Measurements from ENCODE around the gene MACROD2. TPM values are rescaled to one million over a fixed set of nuclear protein-coding genes. Genes with fewer than 3 reads are reported as not detected.

The MACROD2 gene
- total RNA-seq, 1 experiment from 2014 or later, result 3.1 TPM

DNA sequence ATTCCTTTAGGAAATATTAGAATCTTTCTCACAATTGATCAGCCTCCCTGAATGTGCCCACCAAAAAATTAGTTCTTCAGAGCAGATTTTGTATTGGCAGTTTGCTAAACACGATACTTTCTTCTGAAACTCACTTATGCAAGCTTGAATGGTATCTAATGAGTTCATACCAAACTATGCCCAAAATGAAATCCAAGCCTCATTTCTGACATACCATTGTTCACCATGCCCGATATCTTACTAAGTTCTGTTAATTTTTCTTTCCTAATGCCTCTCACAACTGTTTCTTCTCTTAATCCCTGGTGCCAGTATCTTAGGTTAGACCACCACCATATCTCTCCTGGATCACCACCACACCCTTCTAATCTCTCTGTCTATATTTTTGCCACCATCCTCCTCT is 1822.0 kb downstream of the MACROD2 start:
- ChIA-PET CTCF (interaction anchor here (0.5 to 0.8 kb wide), 3 partner anchors 12 to 656 kb away, joined by 3 read pairs; no protein-coding TSS in a partner anchor), POLR2A (no interaction called here)
- Mint-ChIP-seq H3K4me3 (ENCODE audit: unreplicated experiment) (no peak overlapping the region), H3K4me1 (ENCODE audit: insufficient read depth, unreplicated experiment) (peaks cover 27% of the 10 kb centered on the region), H3K27me3 (ENCODE audit: insufficient read depth, unreplicated experiment) (no peaks in the 10 kb centered on the region), H3K9me3 (ENCODE audit: unreplicated experiment) (no peaks in the 10 kb centered on the region), H3K27ac (ENCODE audit: low read depth, unreplicated experiment) (no peak overlapping the region), H3K36me3 (ENCODE audit: insufficient read depth, unreplicated experiment) (no peaks in the 10 kb centered on the region)
- no TSS peak for BruUV-seq (replicated peaks)
- no peak for DNase-seq (ENCODE audit: unreplicated experiment)
- intact Hi-C loops (cut with micrococcal nuclease), result no loop called here
- TF ChIP-seq, protein P1, sequence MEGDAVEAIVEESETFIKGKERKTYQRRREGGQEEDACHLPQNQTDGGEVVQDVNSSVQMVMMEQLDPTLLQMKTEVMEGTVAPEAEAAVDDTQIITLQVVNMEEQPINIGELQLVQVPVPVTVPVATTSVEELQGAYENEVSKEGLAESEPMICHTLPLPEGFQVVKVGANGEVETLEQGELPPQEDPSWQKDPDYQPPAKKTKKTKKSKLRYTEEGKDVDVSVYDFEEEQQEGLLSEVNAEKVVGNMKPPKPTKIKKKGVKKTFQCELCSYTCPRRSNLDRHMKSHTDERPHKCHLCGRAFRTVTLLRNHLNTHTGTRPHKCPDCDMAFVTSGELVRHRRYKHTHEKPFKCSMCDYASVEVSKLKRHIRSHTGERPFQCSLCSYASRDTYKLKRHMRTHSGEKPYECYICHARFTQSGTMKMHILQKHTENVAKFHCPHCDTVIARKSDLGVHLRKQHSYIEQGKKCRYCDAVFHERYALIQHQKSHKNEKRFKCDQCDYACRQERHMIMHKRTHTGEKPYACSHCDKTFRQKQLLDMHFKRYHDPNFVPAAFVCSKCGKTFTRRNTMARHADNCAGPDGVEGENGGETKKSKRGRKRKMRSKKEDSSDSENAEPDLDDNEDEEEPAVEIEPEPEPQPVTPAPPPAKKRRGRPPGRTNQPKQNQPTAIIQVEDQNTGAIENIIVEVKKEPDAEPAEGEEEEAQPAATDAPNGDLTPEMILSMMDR (IDR thresholded peaks at IDR 0.05; ENCODE audit: unreplicated experiment), result no peak

DNA sequence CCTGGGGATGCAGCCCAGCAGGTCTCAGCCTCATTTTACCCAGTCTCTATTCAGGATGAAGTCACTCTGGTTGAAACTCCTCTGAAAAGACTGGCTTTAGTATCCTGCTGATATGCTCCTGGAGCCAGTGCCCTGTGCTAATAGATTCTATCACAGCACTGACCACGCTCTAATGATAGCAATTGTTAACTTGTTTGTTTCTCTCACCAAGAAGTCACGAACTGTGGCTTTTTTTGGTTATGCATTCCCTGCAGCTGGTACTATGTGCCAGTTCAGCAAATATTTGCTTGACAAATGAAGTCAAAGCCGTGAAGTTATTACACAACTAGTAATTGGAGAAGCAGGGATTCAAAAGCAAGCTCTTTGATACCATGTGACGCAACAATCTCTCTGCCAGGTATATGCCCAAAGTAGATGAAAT is 1823.3 kb downstream of the MACROD2 start:
- DNase-seq (ENCODE audit: unreplicated experiment), result peak; percentile 65
- intact Hi-C loops (cut with micrococcal nuclease), result no loop called here
- Mint-ChIP-seq H3K4me1 (ENCODE audit: insufficient read depth, unreplicated experiment) (peaks cover 27% of the 10 kb centered on the region), H3K36me3 (ENCODE audit: insufficient read depth, unreplicated experiment) (no peaks in the 10 kb centered on the region), H3K9me3 (ENCODE audit: unreplicated experiment) (no peaks in the 10 kb centered on the region), H3K27ac (ENCODE audit: low read depth, unreplicated experiment) (no peak overlapping the region), H3K27me3 (ENCODE audit: insufficient read depth, unreplicated experiment) (no peaks in the 10 kb centered on the region), H3K4me3 (ENCODE audit: unreplicated experiment) (no peak overlapping the region)
- POLR2A ChIA-PET, result interaction anchor here (0.7 to 1.8 kb wide), 7 partner anchors 9 to 1274 kb away, joined by 3 to 6 read pairs (median 3); no protein-coding TSS in a partner anchor
- CTCF ChIA-PET, result no interaction called here
- TF ChIP-seq, protein P1 (IDR thresholded peaks at IDR 0.05; ENCODE audit: unreplicated experiment), result no peak
- BruUV-seq (replicated peaks), result no TSS peak

DNA sequence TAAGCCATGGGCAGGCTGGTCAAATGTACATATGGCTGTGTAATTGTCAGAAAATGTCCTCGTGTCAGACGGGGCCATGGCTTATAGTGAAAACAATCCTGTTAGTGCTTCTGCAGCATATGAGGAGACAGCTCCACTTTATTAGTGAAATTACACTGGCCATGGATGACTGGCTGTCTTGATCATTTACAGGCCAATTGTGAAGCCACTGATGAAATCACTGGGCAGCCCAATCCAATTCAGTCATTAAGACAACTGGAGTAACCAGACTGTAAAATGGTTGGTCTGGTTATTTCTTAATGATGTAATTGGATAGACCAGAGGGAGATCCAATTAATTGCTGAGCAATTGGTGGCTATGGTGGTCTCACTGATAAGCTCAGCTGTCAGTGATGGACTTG is 1828.4 kb downstream of the MACROD2 start:
- TF ChIP-seq, protein P1 (IDR thresholded peaks at IDR 0.05; ENCODE audit: unreplicated experiment), result no peak
- ChIA-PET POLR2A (no interaction called here), CTCF (interaction anchor here (0.6 to 1.0 kb wide), 3 partner anchors 24 to 1762 kb away, joined by 3 to 5 read pairs (median 3); no protein-coding TSS in a partner anchor)
- DNase-seq (ENCODE audit: unreplicated experiment), result no peak
- H3K9me3 Mint-ChIP-seq (ENCODE audit: unreplicated experiment), result no peaks in the 10 kb centered on the region
- peaks cover 2% of the 10 kb centered on the region for H3K4me1 Mint-ChIP-seq (ENCODE audit: insufficient read depth, unreplicated experiment)
- no peaks in the 10 kb centered on the region for H3K36me3 Mint-ChIP-seq (ENCODE audit: insufficient read depth, unreplicated experiment)
- no peak overlapping the region for H3K27ac Mint-ChIP-seq (ENCODE audit: low read depth, unreplicated experiment)
- BruUV-seq (replicated peaks), result no TSS peak
- H3K4me3 Mint-ChIP-seq (ENCODE audit: unreplicated experiment), result no peak overlapping the region
- H3K27me3 Mint-ChIP-seq (ENCODE audit: insufficient read depth, unreplicated experiment), result no peaks in the 10 kb centered on the region
- intact Hi-C loops (cut with micrococcal nuclease), result no loop called here

DNA sequence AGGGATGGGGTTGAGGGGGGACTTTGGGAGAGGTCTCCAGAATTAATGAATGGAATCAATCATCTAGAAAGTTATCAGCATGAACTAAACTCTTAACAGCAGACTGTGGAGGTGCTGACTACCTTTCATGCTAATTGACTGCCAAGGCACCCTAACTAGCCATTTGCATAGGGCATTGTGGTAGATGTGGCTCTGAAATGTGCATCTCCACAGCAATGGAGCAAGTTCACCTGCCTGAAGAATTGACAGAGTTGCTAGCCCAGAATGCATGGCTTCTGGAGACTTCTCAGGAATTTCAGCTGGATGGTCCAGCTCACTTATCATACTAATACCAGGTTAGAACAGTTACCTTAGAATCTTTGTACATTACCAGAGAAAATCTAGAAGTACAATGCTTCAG is 1832.3 kb downstream of the MACROD2 start:
- CTCF ChIA-PET, result no interaction called here
- POLR2A ChIA-PET, result interaction anchor here (1.2 kb wide), 1 partner anchor 9 kb away, joined by 5 read pairs; no protein-coding TSS in a partner anchor
- DNase-seq (ENCODE audit: unreplicated experiment), result no peak
- Mint-ChIP-seq H3K36me3 (ENCODE audit: insufficient read depth, unreplicated experiment) (no peaks in the 10 kb centered on the region), H3K4me3 (ENCODE audit: unreplicated experiment) (no peak overlapping the region), H3K27me3 (ENCODE audit: insufficient read depth, unreplicated experiment) (no peaks in the 10 kb centered on the region), H3K9me3 (ENCODE audit: unreplicated experiment) (peaks cover 7% of the 10 kb centered on the region), H3K4me1 (ENCODE audit: insufficient read depth, unreplicated experiment) (peaks cover 7% of the 10 kb centered on the region), H3K27ac (ENCODE audit: low read depth, unreplicated experiment) (no peak overlapping the region)
- BruUV-seq (replicated peaks), result no TSS peak
- TF ChIP-seq, protein P1 (IDR thresholded peaks at IDR 0.05; ENCODE audit: unreplicated experiment), result no peak
- intact Hi-C loops (cut with micrococcal nuclease), result no loop called here

Data from MCF 10A (cell line).